ENCODE measurements around the gene TBC1D9B. TPM values are rescaled to one million over a fixed set of nuclear protein-coding genes. Genes with fewer than 3 reads are reported as not detected.

The TBC1D9B gene
- total and polyA plus RNA-seq, 3 donors from 2014 or later = 76.1 to 134 (median 122) TPM

GRCh38 chr5:179880848-179881590, 26.7 kb downstream of the TBC1D9B start:
- no peak for DNase-seq
- no peak for TF ChIP-seq CTCF (IDR thresholded peaks at IDR 0.05)
- TF ChIP-seq POLR2A (IDR thresholded peaks at IDR 0.05) = no peak
- H3K4me1 ChIP-seq = no peaks in the 10 kb centered on the region
- no peak overlapping the region for H3K4me3 ChIP-seq
- intact Hi-C loops (cut with DNase I; ENCODE audit: low total_unique reads) = no loop called here
- WGBS, 2 donors = 93% methylated on average over 20 to 25 of the region's 25 CpGs
- no peaks in the 10 kb centered on the region for H3K27me3 ChIP-seq
- no peak overlapping the region for H3K27ac ChIP-seq
- peaks cover 3% of the 10 kb centered on the region for H3K36me3 ChIP-seq (ENCODE audit: low read depth, missing control alignments)
- no peaks in the 10 kb centered on the region for H3K9me3 ChIP-seq

- Histone ChIP-seq H3K27me3 (no peaks in the 10 kb centered on the region), H3K36me3 (ENCODE audit: low read depth, missing control alignments) (peaks cover 3% of the 10 kb centered on the region), H3K4me1 (no peaks in the 10 kb centered on the region), H3K27ac (no peak overlapping the region), H3K9me3 (no peaks in the 10 kb centered on the region), H3K4me3 (no peak overlapping the region)
- no peak for DNase-seq
- WGBS, 2 donors = 93 to 97% methylated on average over 3 to 12 of the region's 12 CpGs
- intact Hi-C loops (cut with DNase I; ENCODE audit: low total_unique reads) = no loop called here
- no peak for TF ChIP-seq POLR2A (IDR thresholded peaks at IDR 0.05)
- no peak for TF ChIP-seq CTCF (IDR thresholded peaks at IDR 0.05)
These were observed 27.5 kb downstream of the TBC1D9B start for GRCh38 chr5:179880066-179880650.

GRCh38 chr5:179879690-179880010, 28.0 kb downstream of the TBC1D9B start:
- 82 to 97% methylated on average over 13 of the region's 13 CpGs for WGBS, 2 donors
- intact Hi-C loops (cut with DNase I; ENCODE audit: low total_unique reads) = no loop called here
- Histone ChIP-seq H3K36me3 (ENCODE audit: low read depth, missing control alignments) (peaks cover under 1% of the 10 kb centered on the region), H3K27ac (no peak overlapping the region), H3K4me1 (no peaks in the 10 kb centered on the region), H3K27me3 (no peaks in the 10 kb centered on the region), H3K9me3 (no peaks in the 10 kb centered on the region), H3K4me3 (no peak overlapping the region)
- TF ChIP-seq CTCF (IDR thresholded peaks at IDR 0.05) (no peak), POLR2A (IDR thresholded peaks at IDR 0.05) (no peak)
- DNase-seq = no peak

GRCh38 chr5:179879003-179879689, 28.6 kb downstream of the TBC1D9B start:
- 84 to 90% methylated on average over 19 to 30 of the region's 31 CpGs for WGBS, 2 donors
- intact Hi-C loops (cut with DNase I; ENCODE audit: low total_unique reads) = no loop called here
- H3K4me3 ChIP-seq = no peak overlapping the region

More at GRCh38 chr5:179879003-179879689, 28.6 kb downstream of the TBC1D9B start:
- no peaks in the 10 kb centered on the region for H3K36me3 ChIP-seq (ENCODE audit: low read depth, missing control alignments)
- no peaks in the 10 kb centered on the region for H3K27me3 ChIP-seq
- no peak for TF ChIP-seq POLR2A (IDR thresholded peaks at IDR 0.05)
- no peak for TF ChIP-seq CTCF (IDR thresholded peaks at IDR 0.05)
- no peak overlapping the region for H3K27ac ChIP-seq
- H3K4me1 ChIP-seq = no peaks in the 10 kb centered on the region
- no peaks in the 10 kb centered on the region for H3K9me3 ChIP-seq
- DNase-seq = no peak
